HCT116 (cell line): ENCODE data around the gene PACRG.
A peak's percentile ranks its signal among the peaks of the same experiment; 100 is the strongest.

Source experiments
- CEBPB ChIP-seq: IDR thresholded peaks from 2 replicates; pipeline ENCODE4 v1.6.1; 2012; ENCODE audit warnings: low read depth
- ELF1 ChIP-seq: IDR thresholded peaks from 2 replicates; pipeline ENCODE4 v1.6.1; 2012; ENCODE audit warnings: low read depth, borderline replicate concordance
- EZH2phosphoT487 ChIP-seq: fragments of 200-600 bp; IDR thresholded peaks from 2 replicates; pipeline ENCODE4 v1.6.1; 2018; ENCODE audit warnings: antibody characterized with exemption, borderline replicate concordance
- MAX ChIP-seq: IDR thresholded peaks from 2 replicates; pipeline ENCODE4 v1.6.1; 2012
- POLR2A ChIP-seq: IDR thresholded peaks from 2 replicates; pipeline ENCODE4 v1.7.0; 2011; ENCODE audit warnings: borderline replicate concordance; ENCODE audit not compliant: insufficient read depth, insufficient read length; ENCODE audit errors: extremely low read depth
- RAD21 ChIP-seq: IDR thresholded peaks from 2 replicates; pipeline ENCODE4 v1.6.1; 2012; ENCODE audit warnings: low read depth, mild to moderate bottlenecking
- SIN3A ChIP-seq: IDR thresholded peaks from 2 replicates; pipeline ENCODE4 v1.6.1; 2012; ENCODE audit warnings: low read depth
- YY1 ChIP-seq: IDR thresholded peaks from 2 replicates; pipeline ENCODE4 v1.6.1; 2011; ENCODE audit warnings: low read length, low read depth, moderate library complexity, mild to moderate bottlenecking; ENCODE audit not compliant: insufficient replicate concordance; ENCODE audit errors: extremely low read depth
- ZFX ChIP-seq: fragments of 450-650 bp; IDR thresholded peaks from 2 replicates; pipeline ENCODE4 v1.6.1; 2017
- TF ChIP-seq, protein P1 (sequence below), 3 experiments: fragments of 200-600 bp in 1 of 3; sonication (generic) in 1 of 3; IDR thresholded peaks in 2 of 3; conservative IDR thresholded peaks in 1 of 3; 2 replicates each; pipeline ENCODE4 v1.5.1; 2012 to 2017; ENCODE audit warnings: low read depth in 2 of 3, low read length in 2 of 3, antibody characterized with exemption in 1 of 3, borderline replicate concordance in 1 of 3, control low read depth in 1 of 3, mild to moderate bottlenecking in 1 of 3, mixed read lengths in 1 of 3, mixed run types in 1 of 3, moderate library complexity in 1 of 3; ENCODE audit not compliant: insufficient read depth in 1 of 3

- TF ChIP-seq, protein P1, sequence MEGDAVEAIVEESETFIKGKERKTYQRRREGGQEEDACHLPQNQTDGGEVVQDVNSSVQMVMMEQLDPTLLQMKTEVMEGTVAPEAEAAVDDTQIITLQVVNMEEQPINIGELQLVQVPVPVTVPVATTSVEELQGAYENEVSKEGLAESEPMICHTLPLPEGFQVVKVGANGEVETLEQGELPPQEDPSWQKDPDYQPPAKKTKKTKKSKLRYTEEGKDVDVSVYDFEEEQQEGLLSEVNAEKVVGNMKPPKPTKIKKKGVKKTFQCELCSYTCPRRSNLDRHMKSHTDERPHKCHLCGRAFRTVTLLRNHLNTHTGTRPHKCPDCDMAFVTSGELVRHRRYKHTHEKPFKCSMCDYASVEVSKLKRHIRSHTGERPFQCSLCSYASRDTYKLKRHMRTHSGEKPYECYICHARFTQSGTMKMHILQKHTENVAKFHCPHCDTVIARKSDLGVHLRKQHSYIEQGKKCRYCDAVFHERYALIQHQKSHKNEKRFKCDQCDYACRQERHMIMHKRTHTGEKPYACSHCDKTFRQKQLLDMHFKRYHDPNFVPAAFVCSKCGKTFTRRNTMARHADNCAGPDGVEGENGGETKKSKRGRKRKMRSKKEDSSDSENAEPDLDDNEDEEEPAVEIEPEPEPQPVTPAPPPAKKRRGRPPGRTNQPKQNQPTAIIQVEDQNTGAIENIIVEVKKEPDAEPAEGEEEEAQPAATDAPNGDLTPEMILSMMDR (IDR thresholded peaks at IDR 0.05 in 2 of 3, conservative IDR thresholded peaks at IDR 0.05 in 1 of 3; ENCODE audit: borderline replicate concordance in 1 of 3, insufficient read depth in 1 of 3, low read depth in 2 of 3, low read length in 2 of 3): no peak
- TF ChIP-seq CEBPB (no peak), RAD21 (peak; percentile 16; the same call in 1 of the 2 replicates), POLR2A (no peak), YY1 (no peak), SIN3A (no peak), MAX (no peak), EZH2phosphoT487 (no peak), ELF1 (no peak), ZFX (no peak)
Measured at GRCh38 chr6:162736961-162737360, 9.2 kb downstream of the PACRG start.
